IMR-90 (cell line): ENCODE measurements around the gene PTPN5. TPM values are rescaled to one million over a fixed set of nuclear protein-coding genes. Genes with fewer than 3 reads are reported as not detected.

Experiments
- ATAC-seq: fragments of 200-7000 bp; cut with Tn5 transposase; 2 replicates; pipeline ENCODE4 v1.9.1; 2020; ENCODE audit warnings: low read depth, mild to moderate bottlenecking, moderate library complexity
- BruUV-seq: library from RNA; stranded (reverse); fragments of 400-500 nt; replicated peaks from 2 replicates; lab custom pipeline; 2021; lab: Mats Ljungman, UMichigan
- CTCF ChIA-PET: fragments of 300-600 bp; formaldehyde crosslinking; extraction: SDS; loops from one replicate; lab custom pipeline; 2021; ENCODE audit warnings: antibody characterized with exemption; lab: Yijun Ruan, JAX
- POLR2A ChIA-PET: fragments of 300-600 bp; sonication (Branson Sonifier 250); formaldehyde crosslinking; loops from one replicate; lab custom pipeline; 2022; ENCODE audit warnings: antibody characterized with exemption; ENCODE audit not compliant: unreplicated experiment; lab: Charles Lee
- DNase-seq: peaks from one replicate; pipeline ENCODE4 v3.0.0; 2013
- H2AFZ ChIP-seq: replicated peaks from 2 replicates; pipeline ENCODE3; 2013; ENCODE audit warnings: low read length, mild to moderate bottlenecking; ENCODE audit not compliant: poor library complexity
- H2AK5ac ChIP-seq: 2 replicates; pipeline ENCODE4 v1.6.1; 2013; ENCODE audit warnings: low read depth, low read length, inconsistent platforms
- H2AK9ac ChIP-seq: replicated peaks from 2 replicates; pipeline ENCODE3; 2013; ENCODE audit warnings: mild to moderate bottlenecking, low read depth, low read length, moderate library complexity; ENCODE audit not compliant: poor library complexity
- H2BK120ac ChIP-seq: 2 replicates; pipeline ENCODE4 v1.6.1; 2013; ENCODE audit warnings: low read depth, low read length, inconsistent platforms
- H2BK15ac ChIP-seq: 3 replicates; pipeline ENCODE4 v1.6.1; 2013; ENCODE audit warnings: low read depth, low read length, inconsistent platforms
- H2BK20ac ChIP-seq: 2 replicates; pipeline ENCODE4 v1.6.1; 2013; ENCODE audit warnings: low read depth, mild to moderate bottlenecking, inconsistent platforms, low read length, moderate library complexity
- H2BK5ac ChIP-seq: 2 replicates; pipeline ENCODE4 v1.6.1; 2013; ENCODE audit warnings: mild to moderate bottlenecking, low read depth, low read length, inconsistent platforms; ENCODE audit not compliant: poor library complexity, severe bottlenecking
- H3K14ac ChIP-seq: replicated peaks from 2 replicates; pipeline ENCODE4 v1.6.1; 2013; ENCODE audit warnings: low read depth, low read length, inconsistent platforms
- H3K18ac ChIP-seq: 2 replicates; pipeline ENCODE4 v1.6.1; 2013; ENCODE audit warnings: low read depth, low read length, control low read depth
- H3K23ac ChIP-seq: 2 replicates; pipeline ENCODE4 v1.6.1; 2013; ENCODE audit warnings: low read depth, low read length, inconsistent platforms
- H3K27ac ChIP-seq: 2 replicates; pipeline ENCODE4 v1.5.1; 2013; ENCODE audit warnings: mild to moderate bottlenecking, control low read depth, low read length; ENCODE audit not compliant: insufficient read depth
- H3K27me3 ChIP-seq: 2 replicates; pipeline ENCODE4 v1.6.1; 2013; ENCODE audit warnings: low read length; ENCODE audit not compliant: control insufficient read depth, insufficient read depth
- H3K36me3 ChIP-seq: 2 replicates; pipeline ENCODE4 v1.6.1; 2013; ENCODE audit warnings: low read length, mixed read lengths; ENCODE audit not compliant: control insufficient read depth, insufficient read depth
- H3K4ac ChIP-seq: 2 replicates; pipeline ENCODE4 v1.6.1; 2013; ENCODE audit warnings: low read depth, low read length, inconsistent platforms
- H3K4me1 ChIP-seq: 2 replicates; pipeline ENCODE4 v1.6.1; 2013; ENCODE audit warnings: low read length, mixed read lengths; ENCODE audit not compliant: control insufficient read depth, insufficient read depth
- H3K4me2 ChIP-seq: 2 replicates; pipeline ENCODE4 v1.6.1; 2013; ENCODE audit warnings: low read depth, mild to moderate bottlenecking, control low read depth, low read length, moderate library complexity
- H3K4me3 ChIP-seq: 2 replicates; pipeline ENCODE4 v1.5.1; 2013; ENCODE audit warnings: low read depth, mild to moderate bottlenecking, control low read depth, low read length, moderate library complexity; ENCODE audit not compliant: insufficient read depth
- H3K56ac ChIP-seq: 2 replicates; pipeline ENCODE4 v1.6.1; 2013; ENCODE audit warnings: low read length, inconsistent platforms; ENCODE audit not compliant: insufficient read depth; ENCODE audit errors: extremely low read depth
- H3K79me1 ChIP-seq, 2 experiments: 2 replicates each; pipeline ENCODE4 v1.6.1; 2013; ENCODE audit warnings: low read length in 2 of 2, inconsistent platforms in 1 of 2, low read depth in 1 of 2
- H3K9ac ChIP-seq: 2 replicates; pipeline ENCODE4 v1.6.1; 2013; ENCODE audit warnings: low read depth, low read length, control low read depth
- H3K9me1 ChIP-seq: 2 replicates; pipeline ENCODE4 v1.6.1; 2013; ENCODE audit warnings: low read length, inconsistent platforms; ENCODE audit not compliant: insufficient read depth
- H3K9me3 ChIP-seq: 2 replicates; pipeline ENCODE4 v1.6.1; 2013; ENCODE audit warnings: low read length; ENCODE audit not compliant: control insufficient read depth, insufficient read depth
- H4K20me1 ChIP-seq: 2 replicates; pipeline ENCODE4 v1.6.1; 2013; ENCODE audit warnings: low read length, inconsistent platforms; ENCODE audit not compliant: insufficient read depth
- H4K5ac ChIP-seq: 2 replicates; pipeline ENCODE4 v1.6.1; 2013; ENCODE audit warnings: mild to moderate bottlenecking, low read depth, low read length, control low read depth
- H4K8ac ChIP-seq, 2 experiments: 2 replicates each; pipeline ENCODE4 v1.6.1; 2013; ENCODE audit warnings: low read depth in 2 of 2, low read length in 2 of 2, control low read depth in 1 of 2, inconsistent platforms in 1 of 2
- H4K91ac ChIP-seq: 2 replicates; pipeline ENCODE4 v1.6.1; 2013; ENCODE audit warnings: low read depth, low read length, inconsistent platforms; ENCODE audit not compliant: insufficient read depth
- CEBPB ChIP-seq: IDR thresholded peaks from 2 replicates; pipeline ENCODE4 v1.6.1; 2012; ENCODE audit warnings: low read depth, low read length, improper control_type of control experiment
- WGBS, 2 experiments: methylation state at CpG; one replicate each; pipeline versions ENCODE4 v1.1.5 to v1.1.7; 2013; ENCODE audit warnings: missing lambda C conversion rate in 2 of 2; ENCODE audit not compliant: insufficient read length in 1 of 2; ENCODE audit errors: extremely low coverage in 2 of 2; 5-methylcytosine and 5-hydroxymethylcytosine counted together
- dilution Hi-C: fragments of 300-500 bp; cut with HindIII; formaldehyde crosslinking; loops from one replicate; pipeline ENCODE4 v1.14.3; 2018; ENCODE audit warnings: low sequenced_read_pairs; ENCODE audit not compliant: unreplicated experiment
- in situ Hi-C: fragments of 300-500 bp; cut with MboI; formaldehyde crosslinking; loops from 3 replicates; pipeline ENCODE4 v1.14.3; 2019; ENCODE audit warnings: low sequenced_read_pairs, inconsistent platforms, mixed read lengths
- intact Hi-C: fragments of 100-400 bp; cut with micrococcal nuclease; formaldehyde crosslinking; loops from 2 replicates; pipeline ENCODE4 v1.10.0; 2022
- polyA plus RNA-seq, 3 experiments: library from polyadenylated mRNA; depleted of rRNA; stranded (reverse); fragments of >200 nt; gene quantifications; 2 replicates each; pipeline ENCODE4 v1.2.3, GENCODE V29; 2012; ENCODE audit warnings: low replicate concordance in 1 of 3
- total RNA-seq: library from RNA; depleted of rRNA; stranded (reverse); fragments of >200 nt; gene quantifications from 2 replicates; pipeline ENCODE4 v1.2.3, GENCODE V29; 2012

PTPN5 gene
- total and polyA plus RNA-seq, 2 of the 4 experiments (the other 2 are of a cell fraction) = not detected

DNA sequence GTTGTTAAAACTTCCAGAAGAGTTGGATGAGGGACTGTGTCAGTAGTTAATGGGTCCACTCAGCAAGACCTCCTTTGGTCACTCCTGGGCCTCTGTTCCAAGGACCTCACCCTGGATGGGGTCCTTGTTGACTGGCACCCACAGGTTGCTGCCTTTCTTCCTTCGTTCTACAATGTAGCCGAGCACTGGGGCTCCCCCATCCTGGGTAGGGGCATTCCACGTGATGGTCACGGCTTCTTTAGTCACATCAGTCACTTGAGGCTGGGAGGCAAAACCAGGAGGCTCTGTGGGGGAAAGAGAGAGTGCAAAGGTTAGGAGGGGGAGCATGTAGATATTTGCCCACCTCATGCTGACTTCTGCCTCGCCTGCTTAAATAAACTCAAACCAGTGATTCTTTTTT, 81.1 kb downstream of the PTPN5 start:
- intact Hi-C loops = no loop called here
- CTCF ChIA-PET = no interaction called here

More for the DNA sequence above, 81.1 kb downstream of the PTPN5 start:
- no CpG with 5 or more reads among the region's 5 CpGs for WGBS, 2 experiments
- no peak overlapping the region for H2BK15ac ChIP-seq
- no peaks in the 10 kb centered on the region for H4K20me1 ChIP-seq
- in situ Hi-C loops = no loop called here
- no peak overlapping the region for H4K5ac ChIP-seq
- no peak overlapping the region for H2AFZ ChIP-seq
- peaks cover 1% of the 10 kb centered on the region; the same call in 1 of the 2 replicates for H3K4me1 ChIP-seq
- H3K4me3 ChIP-seq = no peak overlapping the region
- H2BK120ac ChIP-seq = no peak overlapping the region
- H3K18ac ChIP-seq = no peak overlapping the region
- no peaks in the 10 kb centered on the region for H3K79me1 ChIP-seq
- H3K4ac ChIP-seq = no peak overlapping the region
- no peak overlapping the region for H3K23ac ChIP-seq
- H3K27ac ChIP-seq = no peak overlapping the region
- no peak overlapping the region for H2BK20ac ChIP-seq
- no peak overlapping the region for H3K14ac ChIP-seq
- no peak for DNase-seq
- H4K8ac ChIP-seq = no peak overlapping the region
- no peak overlapping the region for H2AK9ac ChIP-seq
- no peak overlapping the region for H3K4me2 ChIP-seq
- TF ChIP-seq CEBPB = no peak
- H2BK5ac ChIP-seq = no peak overlapping the region
- 0 out of 2 replicates have a peak, but pooled peaks cover 6% of the 10 kb centered on the region for H3K9me1 ChIP-seq
- H3K9me3 ChIP-seq = 0 out of 2 replicates have a peak, but pooled peaks cover 2% of the 10 kb centered on the region
- no peaks in the 10 kb centered on the region for H3K36me3 ChIP-seq
- no peak overlapping the region for H2AK5ac ChIP-seq
- H3K27me3 ChIP-seq = peaks cover 51% of the 10 kb centered on the region
- no peak overlapping the region for H3K56ac ChIP-seq
- dilution Hi-C loops = no loop called here
- no peak overlapping the region for H4K91ac ChIP-seq
- BruUV-seq = no TSS peak
- no peak overlapping the region for H3K9ac ChIP-seq
- POLR2A ChIA-PET = no interaction called here
- ATAC-seq = no peak
